Inflammatory macrophage (primary cell): Measurements from ENCODE around the gene ME1.
"Not testable (repeated sequence)": the region's sequence is repeated elsewhere in the genome, so short reads cannot be mapped to it uniquely, and the experiment has no call there.

Experiments
- DNase-seq, 2 donors: peaks; one replicate each; pipeline ENCODE4 v3.0.0-alpha.2; 2020 to 2022

Gene ME1

GRCh38 chr6:83256719-83257118, 174.1 kb downstream of the ME1 start:
- DNase-seq = not testable (repeated sequence)

GRCh38 chr6:83252719-83253118, 178.1 kb downstream of the ME1 start:
- DNase-seq = no peak

GRCh38 chr6:83250235-83250634, 180.6 kb downstream of the ME1 start:
- no peak for DNase-seq

- DNase-seq = no peak
These were observed 183.4 kb downstream of the ME1 start for GRCh38 chr6:83247471-83247870.

- DNase-seq = no peak
These were observed 199.7 kb downstream of the ME1 start for GRCh38 chr6:83231146-83231545.

- no peak for DNase-seq
These were observed 204.3 kb downstream of the ME1 start for GRCh38 chr6:83226517-83226916.

GRCh38 chr6:83221889-83222479, 208.9 kb downstream of the ME1 start:
- peak in 1 of 2 donors; percentile 58 for DNase-seq

GRCh38 chr6:83221276-83221675, 209.6 kb downstream of the ME1 start:
- no peak for DNase-seq

- no peak for DNase-seq
These were observed 210.7 kb downstream of the ME1 start for GRCh38 chr6:83220121-83220520.

GRCh38 chr6:83218646-83219045, 212.2 kb downstream of the ME1 start:
- no peak for DNase-seq

GRCh38 chr6:83216806-83217205, 214.0 kb downstream of the ME1 start:
- DNase-seq = no peak

- DNase-seq = peak; percentile 64 to 70
These were observed 215.5 kb downstream of the ME1 start for GRCh38 chr6:83215131-83216047.

GRCh38 chr6:83202031-83202430, 228.8 kb downstream of the ME1 start:
- no peak for DNase-seq

- no peak for DNase-seq
These were observed 231.0 kb downstream of the ME1 start for GRCh38 chr6:83199863-83200225.

- peak in 1 of 2 donors; percentile 55 for DNase-seq
These were observed 231.5 kb downstream of the ME1 start for GRCh38 chr6:83199173-83199862.

- DNase-seq = no peak
These were observed 232.2 kb downstream of the ME1 start for GRCh38 chr6:83198486-83199172.

- DNase-seq = peak in 1 of 2 donors; percentile 21
These were observed 236.9 kb downstream of the ME1 start for GRCh38 chr6:83193747-83194566.

GRCh38 chr6:83192871-83193746, 237.7 kb downstream of the ME1 start, which contains the start of the genes PGM3 and RWDD2A:
PGM3 (minus strand) TSS chr6:83193265; CDS start chr6:83191012, 2,253 bp downstream.
RWDD2A (plus strand) TSS chr6:83193357; CDS start chr6:83194452, 1,095 bp downstream.
- peak; percentile 83 to 91 for DNase-seq

GRCh38 chr6:83192456-83192855, 238.4 kb downstream of the ME1 start:
- no peak for DNase-seq

GRCh38 chr6:83191974-83192373, 238.9 kb downstream of the ME1 start:
- not testable (repeated sequence) for DNase-seq

- DNase-seq = no peak
These were observed 240.2 kb downstream of the ME1 start for GRCh38 chr6:83190626-83191025.
